Fibroblast of villous mesenchyme (primary cell): ENCODE results near the gene ANKRD28. TPM values are rescaled to one million over a fixed set of nuclear protein-coding genes. Genes with fewer than 3 reads are reported as not detected.

Experiments used
- DNase-seq: peaks from one replicate; pipeline ENCODE4 v3.0.0-alpha.2; 2010; ENCODE audit warnings: low read depth
- H3K4me3 ChIP-seq: 2 replicates; pipeline ENCODE4 v1.5.1; 2011; ENCODE audit warnings: low read depth, mild to moderate bottlenecking, low read length
- CTCF ChIP-seq: IDR thresholded peaks from 2 replicates; pipeline ENCODE4 v1.5.1; 2012; ENCODE audit warnings: low read depth, mild to moderate bottlenecking, low read length; ENCODE audit not compliant: insufficient read depth
- total RNA-seq: library from RNA; depleted of rRNA; stranded (reverse); fragments of >200 nt; gene quantifications from 2 replicates; pipeline ENCODE4 v1.2.3, GENCODE V29; 2012

Gene ANKRD28
- total RNA-seq, 1 donor: 372 TPM

- DNase-seq: no peak
- H3K4me3 ChIP-seq: no peak overlapping the region
- no peak for TF ChIP-seq CTCF
Observed at GRCh38 chr3:15713364-15713763, 84.4 kb downstream of the ANKRD28 start.

GRCh38 chr3:15711281-15711680, 86.5 kb downstream of the ANKRD28 start:
- TF ChIP-seq CTCF: no peak
- DNase-seq: peak; percentile 48
- H3K4me3 ChIP-seq: no peak overlapping the region

GRCh38 chr3:15708882-15709677, 88.7 kb downstream of the ANKRD28 start:
- peak; percentile 72 for DNase-seq
- no peak overlapping the region for H3K4me3 ChIP-seq

DNA sequence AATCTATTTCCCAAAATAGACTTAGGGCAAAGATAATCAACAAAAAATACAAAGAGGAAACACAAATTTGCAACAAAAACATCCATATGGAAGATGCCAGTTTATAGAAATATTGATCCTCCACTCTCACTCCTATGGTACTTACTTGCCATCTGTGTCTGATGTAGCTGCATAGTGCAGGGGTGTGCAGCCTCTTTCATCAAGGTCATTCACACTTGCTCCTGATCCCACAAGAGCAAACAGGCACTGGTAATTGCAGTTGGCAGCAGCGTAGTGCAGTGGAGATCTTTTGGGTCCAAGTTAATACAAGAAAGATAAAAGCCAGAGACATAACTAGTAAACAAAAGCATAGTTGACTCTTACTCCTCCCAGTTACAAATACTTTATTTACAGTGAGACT, 90.0 kb downstream of the ANKRD28 start:
- no peak overlapping the region for H3K4me3 ChIP-seq
- DNase-seq: no peak
- no peak for TF ChIP-seq CTCF

More at GRCh38 chr3:15708882-15709677, 88.7 kb downstream of the ANKRD28 start:
- no peak for TF ChIP-seq CTCF

- DNase-seq: no peak
- H3K4me3 ChIP-seq: no peak overlapping the region
- no peak for TF ChIP-seq CTCF
Observed at GRCh38 chr3:15703346-15703745, 94.4 kb downstream of the ANKRD28 start.

GRCh38 chr3:15694628-15695027, 103.2 kb downstream of the ANKRD28 start:
- no peak for DNase-seq
- no peak for TF ChIP-seq CTCF
- H3K4me3 ChIP-seq: no peak overlapping the region

DNA sequence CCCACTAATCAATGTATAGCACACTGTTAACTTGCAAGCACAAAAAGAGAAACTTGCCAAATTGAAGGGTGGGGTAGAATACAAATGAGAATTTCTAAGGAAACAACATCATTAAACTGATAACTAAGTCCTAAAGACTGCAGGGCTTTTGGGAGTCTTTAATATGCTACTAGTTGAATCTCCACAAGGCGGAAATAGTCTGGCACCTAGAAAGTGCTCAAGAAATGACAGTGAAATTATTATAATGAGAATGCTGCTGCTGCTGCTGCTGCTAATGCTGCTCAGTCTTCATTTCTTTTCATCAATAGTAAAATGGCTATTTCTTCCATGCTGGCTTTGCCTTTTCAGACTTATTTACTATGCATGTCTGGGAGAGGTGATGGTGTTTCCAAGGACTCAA, 104.4 kb downstream of the ANKRD28 start:
- no peak overlapping the region for H3K4me3 ChIP-seq
- no peak for DNase-seq
- no peak for TF ChIP-seq CTCF
